IPS-15b (cell line): Measurements from ENCODE around the gene CCDC85C.

Source experiments
- H3K27me3 ChIP-seq: one replicate; pipeline ENCODE4 v1.6.1; 2013; ENCODE audit warnings: low read length; ENCODE audit not compliant: control insufficient read depth, insufficient read depth
- H3K36me3 ChIP-seq: one replicate; pipeline ENCODE4 v1.6.1; 2013; ENCODE audit warnings: low read length; ENCODE audit not compliant: control insufficient read depth, insufficient read depth
- H3K4me1 ChIP-seq: one replicate; pipeline ENCODE4 v1.6.1; 2013; ENCODE audit warnings: mild to moderate bottlenecking, low read length; ENCODE audit not compliant: control insufficient read depth, insufficient read depth
- H3K4me3 ChIP-seq: one replicate; pipeline ENCODE4 v1.5.1; 2013; ENCODE audit warnings: low read depth, low read length
- H3K9ac ChIP-seq: one replicate; pipeline ENCODE4 v1.6.1; 2013; ENCODE audit warnings: low read depth, mild to moderate bottlenecking, low read length
- H3K9me3 ChIP-seq: one replicate; pipeline ENCODE4 v1.6.1; 2013; ENCODE audit warnings: mild to moderate bottlenecking, low read length; ENCODE audit not compliant: control insufficient read depth, insufficient read depth

Gene CCDC85C

GRCh38 chr14:99592933-99593753 is 10.9 kb downstream of the CCDC85C start:
- no peaks in the 10 kb centered on the region for H3K9me3 ChIP-seq
- H3K4me1 ChIP-seq, result peaks cover 10% of the 10 kb centered on the region
- no peak overlapping the region for H3K9ac ChIP-seq
- H3K36me3 ChIP-seq, result peaks cover 2% of the 10 kb centered on the region
- H3K4me3 ChIP-seq, result no peak overlapping the region
- H3K27me3 ChIP-seq, result no peaks in the 10 kb centered on the region

GRCh38 chr14:99592394-99592793 is 11.6 kb downstream of the CCDC85C start:
- H3K9ac ChIP-seq, result no peak overlapping the region
- H3K4me1 ChIP-seq, result peaks cover 10% of the 10 kb centered on the region

GRCh38 chr14:99590746-99591555 is 13.1 kb downstream of the CCDC85C start:
- no peak overlapping the region for H3K9ac ChIP-seq
- peaks cover 10% of the 10 kb centered on the region for H3K4me1 ChIP-seq
- no peaks in the 10 kb centered on the region for H3K27me3 ChIP-seq
- H3K36me3 ChIP-seq, result peaks cover 2% of the 10 kb centered on the region
- H3K9me3 ChIP-seq, result no peaks in the 10 kb centered on the region
- no peak overlapping the region for H3K4me3 ChIP-seq

More at GRCh38 chr14:99592394-99592793, 11.6 kb downstream of the CCDC85C start:
- Histone ChIP-seq H3K9me3 (no peaks in the 10 kb centered on the region), H3K4me3 (no peak overlapping the region), H3K27me3 (no peaks in the 10 kb centered on the region), H3K36me3 (peaks cover 2% of the 10 kb centered on the region)

GRCh38 chr14:99589651-99590530 is 14.1 kb downstream of the CCDC85C start:
- Histone ChIP-seq H3K4me3 (no peak overlapping the region), H3K9ac (peak overlapping the region; percentile 37), H3K27me3 (no peaks in the 10 kb centered on the region), H3K4me1 (peaks cover 10% of the 10 kb centered on the region), H3K36me3 (peaks cover 2% of the 10 kb centered on the region), H3K9me3 (no peaks in the 10 kb centered on the region)

- H3K4me3 ChIP-seq, result no peak overlapping the region
- H3K9me3 ChIP-seq, result no peaks in the 10 kb centered on the region
- no peak overlapping the region for H3K9ac ChIP-seq
- no peaks in the 10 kb centered on the region for H3K27me3 ChIP-seq
- peaks cover 10% of the 10 kb centered on the region for H3K4me1 ChIP-seq
- H3K36me3 ChIP-seq, result no peaks in the 10 kb centered on the region
These were observed 15.0 kb downstream of the CCDC85C start for GRCh38 chr14:99589031-99589441.

- Histone ChIP-seq H3K4me1 (peaks cover 9% of the 10 kb centered on the region), H3K9ac (no peak overlapping the region), H3K4me3 (no peak overlapping the region), H3K36me3 (no peaks in the 10 kb centered on the region), H3K27me3 (no peaks in the 10 kb centered on the region), H3K9me3 (no peaks in the 10 kb centered on the region)
These were observed 16.3 kb downstream of the CCDC85C start for GRCh38 chr14:99587460-99588278.

- Histone ChIP-seq H3K4me1 (peaks cover 3% of the 10 kb centered on the region), H3K27me3 (no peaks in the 10 kb centered on the region), H3K36me3 (no peaks in the 10 kb centered on the region), H3K9me3 (no peaks in the 10 kb centered on the region), H3K9ac (no peak overlapping the region), H3K4me3 (no peak overlapping the region)
These were observed 17.1 kb downstream of the CCDC85C start for GRCh38 chr14:99586761-99587459.

- Histone ChIP-seq H3K9ac (no peak overlapping the region), H3K27me3 (no peaks in the 10 kb centered on the region), H3K4me3 (no peak overlapping the region), H3K36me3 (no peaks in the 10 kb centered on the region), H3K9me3 (no peaks in the 10 kb centered on the region), H3K4me1 (peaks cover 3% of the 10 kb centered on the region)
These were observed 17.8 kb downstream of the CCDC85C start for GRCh38 chr14:99586054-99586760.

GRCh38 chr14:99584823-99585222 is 19.2 kb downstream of the CCDC85C start:
- peaks cover under 1% of the 10 kb centered on the region for H3K4me1 ChIP-seq
- H3K9ac ChIP-seq, result no peak overlapping the region
- H3K36me3 ChIP-seq, result no peaks in the 10 kb centered on the region
- no peak overlapping the region for H3K4me3 ChIP-seq
- no peaks in the 10 kb centered on the region for H3K27me3 ChIP-seq
- H3K9me3 ChIP-seq, result no peaks in the 10 kb centered on the region

- H3K27me3 ChIP-seq, result no peaks in the 10 kb centered on the region
- no peak overlapping the region for H3K4me3 ChIP-seq
- H3K9ac ChIP-seq, result no peak overlapping the region
- no peaks in the 10 kb centered on the region for H3K36me3 ChIP-seq
- H3K4me1 ChIP-seq, result peaks cover 2% of the 10 kb centered on the region
- no peaks in the 10 kb centered on the region for H3K9me3 ChIP-seq
These were observed 22.1 kb downstream of the CCDC85C start for GRCh38 chr14:99581938-99582337.
